Kidney capillary endothelial cell (primary cell): ENCODE data around the gene MEIS3.
"Not testable (repeated sequence)": the region's sequence is repeated elsewhere in the genome, so short reads cannot be mapped to it uniquely, and the experiment has no call there.

Experiments
- DNase-seq: peaks from one replicate; pipeline ENCODE4 v3.0.0-alpha.2; 2018; ENCODE audit warnings: low spot score

MEIS3 gene

GRCh38 chr19:47415953-47416642 lies 3.2 kb downstream of the MEIS3 start:
- DNase-seq: no peak

DNA sequence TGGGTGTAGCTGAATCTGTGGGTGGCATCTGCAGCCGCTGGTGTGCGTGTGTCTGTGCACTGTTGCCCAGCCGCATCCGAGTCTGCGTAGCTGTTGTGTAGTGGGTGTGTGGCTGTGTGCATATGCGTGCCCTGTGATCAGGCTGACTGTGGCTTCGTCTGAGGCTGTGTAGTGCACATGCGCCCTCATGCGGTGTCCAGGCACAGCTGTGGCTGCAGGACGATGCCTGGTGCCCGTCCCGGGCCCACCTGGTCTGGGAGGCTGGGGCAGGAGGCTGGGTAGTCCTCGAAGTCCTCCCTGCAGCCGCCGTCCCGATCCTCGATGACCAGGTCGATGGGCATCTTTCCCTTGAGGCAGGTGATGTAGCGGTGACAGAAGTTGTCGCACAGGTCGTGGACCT lies 4.9 kb downstream of the MEIS3 start:
- DNase-seq: no peak

- no peak for DNase-seq
Observed at GRCh38 chr19:47413941-47414340, 5.4 kb downstream of the MEIS3 start.

GRCh38 chr19:47411696-47412095 lies 7.6 kb downstream of the MEIS3 start:
- not testable (repeated sequence) for DNase-seq

DNA sequence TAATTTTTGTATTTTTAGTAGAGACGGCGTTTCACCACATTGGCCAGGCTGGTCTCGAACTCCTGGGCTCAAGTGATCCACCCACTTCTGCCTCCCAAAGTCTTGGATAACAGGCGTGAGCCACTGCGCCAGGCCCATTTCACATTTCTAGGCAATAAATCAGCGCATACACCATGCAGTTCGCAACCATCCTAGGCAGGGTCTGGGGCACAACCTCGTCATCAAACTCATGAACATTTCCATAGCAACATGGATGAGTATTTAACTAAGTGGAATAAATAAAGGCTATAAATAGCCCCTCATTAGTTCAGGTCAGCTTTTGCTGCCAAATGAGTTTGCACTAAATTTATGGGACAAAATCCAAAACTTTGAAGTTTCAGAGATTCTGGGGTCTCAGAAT lies 8.2 kb downstream of the MEIS3 start:
- DNase-seq: no peak

DNA sequence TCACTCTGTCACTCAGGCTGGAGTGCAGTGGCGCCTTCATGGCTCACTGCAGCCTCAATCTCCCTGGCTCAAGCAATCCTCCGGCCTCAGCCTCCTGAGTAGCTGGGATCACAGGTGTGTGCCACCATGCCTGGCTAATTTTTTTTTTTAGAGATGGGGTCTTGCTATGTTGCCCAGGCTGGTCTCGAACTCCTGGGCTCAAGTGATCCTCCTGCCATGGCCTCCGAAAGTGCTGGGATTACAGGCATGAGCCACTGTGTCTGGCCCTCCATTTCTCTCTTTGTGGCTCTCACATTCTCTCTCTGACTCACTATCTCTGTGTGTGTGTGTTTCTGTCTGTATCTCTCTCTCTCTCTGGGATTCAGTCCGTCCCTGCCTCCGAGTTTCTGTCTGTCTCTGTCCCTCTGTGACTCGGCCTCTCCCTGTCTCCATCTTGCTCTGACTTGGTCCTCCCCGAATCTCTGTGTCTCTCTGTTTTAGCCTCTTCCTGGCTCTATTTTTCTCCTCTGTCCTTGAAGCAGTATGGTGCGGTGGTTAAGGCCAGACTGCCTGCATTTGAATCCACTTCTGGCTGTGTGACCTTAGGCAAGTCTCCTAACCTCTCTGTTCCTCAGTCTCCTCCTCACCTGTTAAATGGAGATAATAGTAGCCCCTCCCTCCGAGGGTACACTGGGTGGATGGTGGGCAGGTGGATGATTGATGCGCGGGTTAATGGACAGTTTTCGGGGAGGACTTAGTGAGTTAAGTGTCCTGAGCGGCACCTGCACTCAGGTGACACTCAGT lies 11.0 kb downstream of the MEIS3 start:
- DNase-seq: no peak

GRCh38 chr19:47407417-47407774 lies 11.9 kb downstream of the MEIS3 start:
- DNase-seq: no peak

- DNase-seq: no peak
Observed at GRCh38 chr19:47406711-47407416, 12.5 kb downstream of the MEIS3 start.

- no peak for DNase-seq
Observed at GRCh38 chr19:47405854-47406417, 13.4 kb downstream of the MEIS3 start.

- DNase-seq: no peak
Observed at GRCh38 chr19:47405197-47405550, 14.2 kb downstream of the MEIS3 start.

- DNase-seq: no peak
Observed at GRCh38 chr19:47404334-47405196, 14.8 kb downstream of the MEIS3 start.

DNA sequence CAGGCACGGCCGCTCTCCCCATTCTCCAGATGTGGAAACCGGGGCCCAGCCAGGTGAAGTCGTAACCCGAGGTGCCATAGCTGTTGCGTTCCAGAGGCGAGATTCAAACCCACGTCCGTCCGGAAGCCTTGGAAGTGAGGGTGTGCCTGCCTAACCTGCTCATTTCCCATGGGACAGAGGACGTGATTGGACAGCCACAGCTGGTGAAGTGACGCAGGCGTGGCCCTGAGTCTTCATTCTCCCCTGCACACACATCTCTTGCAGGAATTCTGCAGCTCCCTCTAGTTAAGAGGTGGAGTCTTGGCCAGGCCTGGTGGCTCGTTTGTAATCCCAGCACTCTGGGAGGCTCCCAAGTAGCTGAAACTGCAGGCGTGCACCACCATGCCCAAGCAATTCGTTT lies 16.8 kb downstream of the MEIS3 start:
- DNase-seq: no peak

DNA sequence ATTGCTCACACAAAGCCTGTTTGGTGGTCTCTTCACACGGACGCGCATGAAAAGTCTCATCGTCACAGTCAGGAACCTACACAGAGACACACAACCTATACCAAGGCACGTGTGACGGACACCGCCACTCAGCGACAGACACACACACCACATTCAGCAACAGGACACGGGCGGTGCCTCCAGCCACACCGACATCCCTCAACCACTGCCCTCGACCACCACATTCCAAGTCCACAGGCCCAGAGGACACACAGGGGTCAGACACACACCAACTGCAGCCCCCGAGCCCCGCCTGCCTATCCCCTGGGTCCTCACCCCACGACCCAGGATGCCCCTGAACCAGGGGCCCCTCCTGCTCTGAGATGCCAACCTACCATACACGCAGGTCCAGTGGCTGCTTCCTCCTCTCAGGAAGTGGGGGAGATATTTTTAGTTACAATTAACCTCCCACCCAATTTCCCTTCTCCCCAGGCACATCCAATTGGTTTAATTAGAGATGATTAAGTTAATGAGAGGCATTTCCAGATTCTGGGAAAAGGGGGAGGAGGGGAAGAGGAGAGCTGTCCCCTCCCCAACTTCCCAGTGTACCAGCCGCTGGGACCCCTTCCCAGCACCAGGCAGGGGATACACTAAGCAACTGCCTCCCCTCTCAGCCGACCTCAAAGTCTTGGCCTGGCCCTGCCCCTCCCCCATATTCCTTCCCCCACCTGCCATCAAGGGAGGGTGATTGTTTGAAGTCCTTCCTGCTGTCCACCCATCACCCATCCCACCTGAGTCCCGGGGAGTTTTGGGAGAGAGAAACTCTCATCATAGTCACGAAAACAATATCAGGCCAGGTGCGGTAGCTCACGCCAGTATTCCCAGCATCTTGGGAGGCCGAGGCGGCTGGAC lies 20.4 kb downstream of the MEIS3 start:
- no peak for DNase-seq

- DNase-seq: peak; percentile 59
Observed at GRCh38 chr19:47391510-47392223, 27.7 kb downstream of the MEIS3 start.

GRCh38 chr19:47390533-47391488 lies 28.5 kb downstream of the MEIS3 start:
- DNase-seq: no peak

DNA sequence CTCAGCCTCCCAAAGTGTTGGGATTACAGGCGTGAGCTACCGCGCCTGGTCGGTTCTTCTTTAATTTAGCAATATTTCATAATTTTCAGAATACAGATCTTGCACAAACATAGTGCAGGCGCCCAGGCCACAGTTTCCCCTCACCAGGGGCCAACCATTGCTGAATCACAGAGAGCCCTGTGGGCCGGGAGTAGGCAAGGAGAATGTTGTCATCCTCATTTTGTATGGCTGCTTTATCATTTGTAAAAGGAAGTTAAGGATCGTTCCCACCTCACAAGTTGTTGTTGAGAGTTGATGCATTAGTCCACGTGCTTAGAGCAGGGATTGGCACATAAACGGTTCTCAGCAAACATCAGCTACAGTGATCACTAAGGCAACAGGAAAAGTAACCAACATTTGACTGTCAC lies 30.2 kb downstream of the MEIS3 start:
- no peak for DNase-seq

DNA sequence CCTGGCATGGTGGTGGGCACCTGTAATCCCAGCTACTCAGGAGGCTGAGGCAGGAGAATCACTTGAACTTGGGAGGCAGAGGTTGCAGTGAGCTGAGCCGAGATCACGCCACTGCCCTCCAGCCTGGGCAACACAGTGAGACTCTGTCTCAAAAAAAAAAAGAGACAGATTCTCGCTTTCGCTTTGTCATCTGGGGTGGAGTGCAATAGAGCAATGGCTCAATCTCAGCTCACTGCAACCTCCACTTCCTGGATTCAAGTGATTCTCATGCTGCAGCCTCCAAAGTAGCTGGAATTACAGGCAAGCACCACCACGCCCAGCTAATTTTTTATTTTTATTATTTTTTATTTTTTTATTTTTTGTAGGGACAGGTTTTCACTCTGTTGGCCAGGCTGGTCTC lies 30.6 kb downstream of the MEIS3 start:
- DNase-seq: not testable (repeated sequence)

DNA sequence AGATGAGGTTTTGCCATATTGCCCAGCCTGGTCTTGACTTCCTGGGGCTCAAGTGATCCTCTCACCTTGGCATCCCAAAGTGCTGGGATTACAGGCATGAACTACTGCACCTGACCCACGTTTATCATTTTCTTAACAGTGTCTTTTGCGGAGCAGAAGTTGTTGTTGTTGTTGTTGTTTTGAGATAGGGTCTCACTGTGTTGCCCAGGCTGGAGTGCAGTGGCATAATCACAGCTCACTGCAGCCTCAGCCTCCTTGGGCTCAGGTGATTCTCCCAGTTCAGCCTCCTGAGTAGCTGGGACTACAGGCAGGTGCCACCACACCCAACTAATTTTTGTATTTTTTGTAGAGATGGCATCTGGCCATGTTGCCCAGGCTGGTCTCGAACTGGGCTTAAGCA lies 31.7 kb downstream of the MEIS3 start:
- not testable (repeated sequence) for DNase-seq

GRCh38 chr19:47386582-47386981 lies 32.7 kb downstream of the MEIS3 start:
- DNase-seq: not testable (repeated sequence)
